Gastroesophageal sphincter (tissue), 4 donors: ENCODE results near the gene FHIT. TPM values are rescaled to one million over a fixed set of nuclear protein-coding genes. Genes with fewer than 3 reads are reported as not detected.

Experiments used
- ATAC-seq: fragments of 150-250 bp; one replicate; pipeline ENCODE4 v1.9.1; 2016; ENCODE audit warnings: mild to moderate bottlenecking, moderate library complexity
- H3K27ac ChIP-seq, 4 donors: fragments of 200-600 bp; sonication (generic) in 3 of 4; 1 replicate in 3 of 4; 2 replicates in 1 of 4; pipeline ENCODE4 v1.5.1; 2016 to 2019
- H3K27me3 ChIP-seq: fragments of 200-600 bp; sonication (generic); one replicate; pipeline ENCODE4 v1.5.1; 2019
- H3K36me3 ChIP-seq, 2 donors: fragments of 200-600 bp; sonication (generic); one replicate each; pipeline ENCODE4 v1.5.1; 2019; ENCODE audit warnings: control low read depth in 1 of 2
- H3K4me1 ChIP-seq, 3 donors: fragments of 200-600 bp; sonication (generic); 1 replicate in 2 of 3; 2 replicates in 1 of 3; pipeline ENCODE4 v1.5.1; 2016 to 2019; ENCODE audit warnings: control low read depth in 2 of 3
- H3K4me3 ChIP-seq, 2 donors: fragments of 200-600 bp; sonication (generic); one replicate each; pipeline ENCODE4 v1.5.1; 2019; ENCODE audit warnings: mild to moderate bottlenecking in 1 of 2, moderate library complexity in 1 of 2
- H3K9me3 ChIP-seq, 3 donors: fragments of 200-600 bp; sonication (generic); one replicate each; pipeline ENCODE4 v1.5.1; 2017 to 2019; ENCODE audit warnings: control low read depth in 2 of 3
- CTCF ChIP-seq, 4 experiments: fragments of 200-600 bp in 2 of 4; fragments of 450-650 bp in 2 of 4; sonication (generic) in 1 of 4; IDR thresholded peaks; one replicate each; pipeline ENCODE4 v1.5.1; 2017 to 2019; ENCODE audit warnings: antibody characterized with exemption in 4 of 4, mild to moderate bottlenecking in 2 of 4, moderate library complexity in 2 of 4
- EP300 ChIP-seq: sonication (generic); formaldehyde crosslinking; IDR thresholded peaks from one replicate; pipeline ENCODE4 v1.6.1; 2017; ENCODE audit warnings: antibody characterized with exemption, mild to moderate bottlenecking
- POLR2A ChIP-seq, 2 donors: fragments of 450-650 bp; IDR thresholded peaks; one replicate each; pipeline ENCODE4 v1.6.1; 2017; ENCODE audit warnings: antibody characterized with exemption in 2 of 2, mild to moderate bottlenecking in 2 of 2, moderate library complexity in 1 of 2
- POLR2AphosphoS5 ChIP-seq: sonication (generic); formaldehyde crosslinking; IDR thresholded peaks from one replicate; pipeline ENCODE4 v1.6.1; 2017; ENCODE audit warnings: antibody characterized with exemption
- WGBS, 2 donors: methylation state at CpG; one replicate each; pipeline ENCODE4 v1.1.5; 2018; ENCODE audit warnings: low coverage in 1 of 2; 5-methylcytosine and 5-hydroxymethylcytosine counted together
- total RNA-seq, 4 donors: library from RNA; depleted of rRNA; stranded (reverse); fragments of >200 nt; gene quantifications; one replicate each; pipeline ENCODE4 v1.1.0, GENCODE V29; 2016

FHIT gene
- total RNA-seq, 4 donors from 2014 or later = 1.4 to 7.3 (median 3.9) TPM

GRCh38 chr3:60954048-60954447 is 297.2 kb downstream of the FHIT start:
- H3K27ac ChIP-seq = no peak overlapping the region

GRCh38 chr3:60953351-60953750 is 297.9 kb downstream of the FHIT start:
- Histone ChIP-seq H3K4me1 (no peaks in the 10 kb centered on the region), H3K36me3 (no peaks in the 10 kb centered on the region), H3K27me3 (no peaks in the 10 kb centered on the region), H3K9me3 (no peaks in the 10 kb centered on the region), H3K27ac (no peak overlapping the region), H3K4me3 (no peak overlapping the region)
- no peak for TF ChIP-seq POLR2A (IDR thresholded peaks at IDR 0.05)
- TF ChIP-seq POLR2AphosphoS5 = no peak
- no peak for TF ChIP-seq EP300
- no peak for TF ChIP-seq CTCF (IDR thresholded peaks at IDR 0.05)
- WGBS, 2 donors = 38 to 60% methylated on average over 4 to 5 of the region's 5 CpGs
- ATAC-seq = no peak

More at GRCh38 chr3:60954048-60954447, 297.2 kb downstream of the FHIT start:
- Histone ChIP-seq H3K9me3 (no peaks in the 10 kb centered on the region), H3K36me3 (no peaks in the 10 kb centered on the region), H3K4me1 (no peaks in the 10 kb centered on the region), H3K27me3 (no peaks in the 10 kb centered on the region), H3K4me3 (no peak overlapping the region)
- 47 to 63% methylated on average over 2 of the region's 2 CpGs for WGBS, 2 donors
- TF ChIP-seq CTCF (IDR thresholded peaks at IDR 0.05) = no peak
- no peak for TF ChIP-seq EP300
- no peak for TF ChIP-seq POLR2AphosphoS5
- TF ChIP-seq POLR2A (IDR thresholded peaks at IDR 0.05) = no peak
- ATAC-seq = no peak

GRCh38 chr3:60952055-60952454 is 299.2 kb downstream of the FHIT start:
- ATAC-seq = no peak
- Histone ChIP-seq H3K36me3 (no peaks in the 10 kb centered on the region), H3K4me1 (no peaks in the 10 kb centered on the region), H3K27ac (no peak overlapping the region), H3K9me3 (no peaks in the 10 kb centered on the region), H3K27me3 (no peaks in the 10 kb centered on the region), H3K4me3 (no peak overlapping the region)
- TF ChIP-seq POLR2A (IDR thresholded peaks at IDR 0.05) (no peak), CTCF (IDR thresholded peaks at IDR 0.05) (no peak), POLR2AphosphoS5 (no peak), EP300 (no peak)
- 40 to 78% methylated on average over 2 to 5 of the region's 6 CpGs for WGBS, 2 donors

- H3K9me3 ChIP-seq = no peaks in the 10 kb centered on the region
- no peak overlapping the region for H3K4me3 ChIP-seq
- no peak for ATAC-seq
- no peak for TF ChIP-seq POLR2A (IDR thresholded peaks at IDR 0.05)
- no peak for TF ChIP-seq POLR2AphosphoS5
- TF ChIP-seq CTCF (IDR thresholded peaks at IDR 0.05) = no peak
- TF ChIP-seq EP300 = no peak
- 93 to 95% methylated on average over 3 of the region's 3 CpGs for WGBS, 2 donors
- H3K27ac ChIP-seq = no peak overlapping the region
- no peaks in the 10 kb centered on the region for H3K27me3 ChIP-seq
- no peaks in the 10 kb centered on the region for H3K36me3 ChIP-seq
- no peaks in the 10 kb centered on the region for H3K4me1 ChIP-seq
Observed at GRCh38 chr3:60949146-60949545, 302.1 kb downstream of the FHIT start.

- ATAC-seq = no peak
- Histone ChIP-seq H3K36me3 (no peaks in the 10 kb centered on the region), H3K27ac (no peak overlapping the region), H3K4me1 (no peaks in the 10 kb centered on the region), H3K4me3 (no peak overlapping the region), H3K27me3 (no peaks in the 10 kb centered on the region), H3K9me3 (no peaks in the 10 kb centered on the region)
- TF ChIP-seq POLR2AphosphoS5 (no peak), EP300 (no peak), POLR2A (IDR thresholded peaks at IDR 0.05) (no peak), CTCF (IDR thresholded peaks at IDR 0.05) (no peak)
Observed at GRCh38 chr3:60948488-60948887, 302.8 kb downstream of the FHIT start.
